ENCODE measurements around the gene TREML1. TPM values are rescaled to one million over a fixed set of nuclear protein-coding genes. Genes with fewer than 3 reads are reported as not detected.

TREML1 gene
- total and polyA plus RNA-seq, 11 donors, result 0.07 to 0.29 TPM; not detected in 9

DNA sequence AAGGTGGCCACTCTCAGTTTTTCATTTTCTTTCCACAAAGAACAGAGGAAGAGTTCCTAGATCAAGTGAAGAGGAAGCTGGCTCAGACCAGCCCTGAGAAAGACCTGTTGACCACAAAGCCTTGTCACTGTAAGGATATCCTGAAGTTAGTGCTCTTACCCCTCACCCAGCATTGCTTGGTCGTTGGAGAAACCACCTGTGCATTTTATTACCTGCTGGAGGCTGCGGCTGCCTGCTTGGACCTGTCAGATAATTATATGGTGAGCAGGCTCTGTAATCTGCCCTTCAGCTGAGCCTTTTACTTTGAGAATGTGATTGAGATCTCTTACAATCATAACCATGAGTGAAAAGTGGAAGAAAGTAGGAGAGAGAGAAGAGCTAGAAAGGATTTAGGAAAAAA, 21.9 kb downstream of the TREML1 start:
- 68 to 81% (median 69%) methylated on average over 2 of the region's 2 CpGs for WGBS, 4 donors
- Histone ChIP-seq H3K4me1 (no peaks in the 10 kb centered on the region), H3K4me3 (no peak overlapping the region), H3K27me3 (no peaks in the 10 kb centered on the region), H3K36me3 (peaks cover 0 to 29% (median 17%) of the 10 kb centered on the region in 9 donors), H3K27ac (no peak overlapping the region), H3K9me3 (no peaks in the 10 kb centered on the region)
- TF ChIP-seq CTCF (IDR thresholded peaks at IDR 0.05) (no peak), POLR2A (IDR thresholded peaks at IDR 0.05) (no peak)
- ATAC-seq, result no peak
- DNase-seq, result no peak
- intact Hi-C loops (cut with DNase I), result no loop called here

DNA sequence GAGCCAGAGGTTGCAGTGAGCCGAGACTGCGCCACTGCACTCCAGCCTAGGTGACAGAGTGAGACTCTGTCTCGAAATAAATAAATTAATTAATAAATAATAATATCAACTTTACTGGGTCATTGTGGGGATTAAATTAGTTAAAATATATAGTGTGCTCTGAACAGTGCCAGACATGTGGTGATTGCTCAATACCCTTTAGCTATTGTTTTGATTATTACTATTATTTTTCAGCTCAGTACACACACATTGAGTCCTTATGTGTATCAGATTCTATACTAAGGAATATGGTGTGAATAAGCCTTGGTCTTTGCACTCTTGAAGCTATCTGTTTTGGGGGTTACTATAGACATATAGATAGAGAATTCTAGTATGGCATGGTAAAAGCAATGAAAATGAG, 28.9 kb downstream of the TREML1 start:
- 94 to 99% (median 96%) methylated on average over 3 of the region's 3 CpGs for WGBS, 4 donors
- no peaks in the 10 kb centered on the region for H3K27me3 ChIP-seq
- no peak for ATAC-seq

DNA sequence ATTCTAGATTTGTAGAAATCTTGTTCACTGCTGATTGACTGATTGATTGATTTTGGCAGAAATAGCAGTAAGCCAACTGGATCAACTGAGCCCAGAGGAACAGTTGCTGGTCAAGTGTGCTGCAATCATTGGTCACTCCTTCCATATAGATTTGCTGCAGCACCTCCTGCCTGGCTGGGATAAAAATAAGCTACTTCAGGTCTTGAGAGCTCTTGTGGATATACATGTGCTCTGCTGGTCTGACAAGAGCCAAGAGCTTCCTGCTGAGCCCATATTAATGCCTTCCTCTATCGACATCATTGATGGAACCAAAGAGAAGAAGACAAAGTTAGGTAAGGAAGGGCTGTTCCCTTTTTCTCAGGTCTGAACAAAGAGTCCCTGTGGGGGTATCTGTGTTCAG, 31.2 kb downstream of the TREML1 start:
- intact Hi-C loops (cut with DNase I), result no loop called here
- 67 to 88% (median 75%) methylated on average over 1 of the region's 1 CpG for WGBS, 4 donors
- no peaks in the 10 kb centered on the region for H3K27me3 ChIP-seq
- no peak overlapping the region for H3K4me3 ChIP-seq
- no peaks in the 10 kb centered on the region for H3K4me1 ChIP-seq
- peaks cover 0 to 41% (median 14%) of the 10 kb centered on the region in 9 donors for H3K36me3 ChIP-seq
- H3K9me3 ChIP-seq, result no peaks in the 10 kb centered on the region
- H3K27ac ChIP-seq, result no peak overlapping the region
- no peak for TF ChIP-seq POLR2A (IDR thresholded peaks at IDR 0.05)
- TF ChIP-seq CTCF (IDR thresholded peaks at IDR 0.05), result no peak
- no peak for ATAC-seq
- no peak for DNase-seq

More for the DNA sequence above, 28.9 kb downstream of the TREML1 start:
- peaks cover 0 to 35% (median 8%) of the 10 kb centered on the region in 9 donors for H3K36me3 ChIP-seq
- no peak overlapping the region for H3K27ac ChIP-seq
- no peak for TF ChIP-seq POLR2A (IDR thresholded peaks at IDR 0.05)
- no peak for TF ChIP-seq CTCF (IDR thresholded peaks at IDR 0.05)
- H3K4me1 ChIP-seq, result no peaks in the 10 kb centered on the region
- no peak for DNase-seq
- intact Hi-C loops (cut with DNase I), result no loop called here
- H3K9me3 ChIP-seq, result no peaks in the 10 kb centered on the region
- no peak overlapping the region for H3K4me3 ChIP-seq

- TF ChIP-seq CTCF (IDR thresholded peaks at IDR 0.05), result no peak
- no peak for TF ChIP-seq POLR2A (IDR thresholded peaks at IDR 0.05)
- intact Hi-C loops (cut with DNase I), result no loop called here
- WGBS, 4 donors, result 94 to 95% (median 95%) methylated on average over 1 of the region's 1 CpG
- Histone ChIP-seq H3K27me3 (no peaks in the 10 kb centered on the region), H3K4me1 (no peaks in the 10 kb centered on the region), H3K27ac (no peak overlapping the region), H3K9me3 (no peaks in the 10 kb centered on the region), H3K36me3 (peaks cover 0 to 41% (median 14%) of the 10 kb centered on the region in 9 donors), H3K4me3 (no peak overlapping the region)
- DNase-seq (no peak), ATAC-seq (no peak)
These were observed 31.8 kb downstream of the TREML1 start for GRCh38 chr6:41122373-41122772.
